Ectodermal cell (in vitro differentiated cells): ENCODE data around the gene ILKAP. TPM values are rescaled to one million over a fixed set of nuclear protein-coding genes. Genes with fewer than 3 reads are reported as not detected.

Source experiments
- H3K27ac ChIP-seq: 2 replicates; pipeline ENCODE4 v1.7.0; 2013; ENCODE audit warnings: mild to moderate bottlenecking, low read depth, low read length; ENCODE audit not compliant: insufficient read depth, poor library complexity, severe bottlenecking
- H3K27me3 ChIP-seq: 2 replicates; pipeline ENCODE4 v1.7.0; 2013; ENCODE audit warnings: mild to moderate bottlenecking, low read length; ENCODE audit not compliant: insufficient read depth, control insufficient read depth, poor library complexity, severe bottlenecking
- H3K36me3 ChIP-seq: one replicate; pipeline ENCODE4 v1.7.0; 2013; ENCODE audit warnings: low read length; ENCODE audit not compliant: control insufficient read depth, insufficient read depth
- H3K4me1 ChIP-seq: one replicate; pipeline ENCODE4 v1.7.0; 2013; ENCODE audit warnings: low read length; ENCODE audit not compliant: control insufficient read depth, insufficient read depth
- H3K4me3 ChIP-seq: 2 replicates; pipeline ENCODE4 v1.7.0; 2013; ENCODE audit warnings: low read depth, low read length, control low read depth; ENCODE audit not compliant: insufficient read depth
- H3K9me3 ChIP-seq: 2 replicates; pipeline ENCODE4 v1.7.0; 2013; ENCODE audit warnings: mild to moderate bottlenecking, low read length, moderate library complexity; ENCODE audit not compliant: control insufficient read depth
- WGBS, 2 experiments: methylation state at CpG; one replicate each; pipeline ENCODE4 v1.1.7; 2013; ENCODE audit warnings: missing lambda C conversion rate in 2 of 2; 5-methylcytosine and 5-hydroxymethylcytosine counted together
- polyA plus RNA-seq, 4 experiments: library from polyadenylated mRNA; stranded (reverse); fragments of 50-300 nt; gene quantifications; one replicate each; pipeline ENCODE4 v1.2.3, GENCODE V29; 2013

ILKAP gene, protein sequence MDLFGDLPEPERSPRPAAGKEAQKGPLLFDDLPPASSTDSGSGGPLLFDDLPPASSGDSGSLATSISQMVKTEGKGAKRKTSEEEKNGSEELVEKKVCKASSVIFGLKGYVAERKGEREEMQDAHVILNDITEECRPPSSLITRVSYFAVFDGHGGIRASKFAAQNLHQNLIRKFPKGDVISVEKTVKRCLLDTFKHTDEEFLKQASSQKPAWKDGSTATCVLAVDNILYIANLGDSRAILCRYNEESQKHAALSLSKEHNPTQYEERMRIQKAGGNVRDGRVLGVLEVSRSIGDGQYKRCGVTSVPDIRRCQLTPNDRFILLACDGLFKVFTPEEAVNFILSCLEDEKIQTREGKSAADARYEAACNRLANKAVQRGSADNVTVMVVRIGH
- 44.0 TPM for polyA plus RNA-seq (2013, experiment 1 of 4)
- 38.8 TPM for polyA plus RNA-seq (2013, experiment 2 of 4)
- polyA plus RNA-seq (2013, experiment 3 of 4), result 30.4 TPM
- polyA plus RNA-seq (2013, experiment 4 of 4), result 34.2 TPM

DNA sequence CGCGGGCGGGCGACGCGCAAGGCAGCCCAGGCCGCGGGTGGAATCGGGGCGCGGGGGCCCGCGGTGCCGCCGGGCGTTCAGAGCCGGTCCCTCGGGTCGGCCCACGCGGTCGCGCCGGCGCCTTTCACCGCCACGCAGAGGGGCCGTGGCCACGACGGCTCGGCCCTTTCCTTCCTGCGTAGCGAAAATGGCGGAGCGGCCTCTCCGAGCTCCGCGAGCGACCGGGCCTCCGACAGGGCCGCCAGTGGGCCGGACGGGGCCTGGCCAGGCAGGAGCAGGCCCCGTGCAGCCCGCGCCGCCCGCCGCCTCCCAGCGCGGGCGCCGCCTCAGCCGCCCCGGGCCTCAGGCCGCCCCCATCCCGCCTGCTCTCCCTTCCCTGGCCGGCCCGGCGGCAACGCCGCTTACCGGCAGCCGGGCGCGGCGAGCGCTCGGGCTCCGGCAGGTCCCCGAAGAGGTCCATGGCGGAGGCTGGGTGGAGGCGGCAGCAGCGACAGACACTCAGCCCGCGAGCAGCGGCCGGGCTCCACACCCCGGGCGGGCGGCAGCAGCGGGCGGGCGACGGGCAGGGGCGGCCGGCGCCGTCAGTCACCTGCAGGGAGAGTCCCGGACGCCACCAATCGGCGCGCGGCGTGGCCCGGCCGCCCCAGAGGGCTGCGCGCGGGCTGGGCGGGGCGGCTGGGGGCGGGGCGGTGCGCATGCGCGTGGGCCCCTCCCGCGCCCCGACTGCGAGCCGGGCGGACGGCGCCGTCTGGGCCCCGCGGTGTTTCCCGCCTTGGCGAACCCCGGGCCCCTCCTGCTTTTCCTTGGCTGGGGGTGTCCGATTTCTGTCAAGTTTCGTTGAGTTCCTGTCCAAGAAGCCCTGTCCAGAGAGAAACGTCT lies at the start of gene ILKAP:
Gene ILKAP (minus strand): TSS at position 602 of the 879 bp plus-strand sequence. CDS start 142 bp downstream, at position 460.
- Histone ChIP-seq H3K27ac (no peak within 1 kb of the TSS), H3K4me1 (peaks cover 7% of the 10 kb centered on the region), H3K4me3 (peak within 1 kb of the TSS; percentile 72), H3K9me3 (no peaks in the 10 kb centered on the region), H3K36me3 (no peaks in the 10 kb centered on the region), H3K27me3 (peaks cover 6% of the 10 kb centered on the region)
- 0% methylated on average over 126 of the region's 126 CpGs for WGBS, 2 experiments

DNA sequence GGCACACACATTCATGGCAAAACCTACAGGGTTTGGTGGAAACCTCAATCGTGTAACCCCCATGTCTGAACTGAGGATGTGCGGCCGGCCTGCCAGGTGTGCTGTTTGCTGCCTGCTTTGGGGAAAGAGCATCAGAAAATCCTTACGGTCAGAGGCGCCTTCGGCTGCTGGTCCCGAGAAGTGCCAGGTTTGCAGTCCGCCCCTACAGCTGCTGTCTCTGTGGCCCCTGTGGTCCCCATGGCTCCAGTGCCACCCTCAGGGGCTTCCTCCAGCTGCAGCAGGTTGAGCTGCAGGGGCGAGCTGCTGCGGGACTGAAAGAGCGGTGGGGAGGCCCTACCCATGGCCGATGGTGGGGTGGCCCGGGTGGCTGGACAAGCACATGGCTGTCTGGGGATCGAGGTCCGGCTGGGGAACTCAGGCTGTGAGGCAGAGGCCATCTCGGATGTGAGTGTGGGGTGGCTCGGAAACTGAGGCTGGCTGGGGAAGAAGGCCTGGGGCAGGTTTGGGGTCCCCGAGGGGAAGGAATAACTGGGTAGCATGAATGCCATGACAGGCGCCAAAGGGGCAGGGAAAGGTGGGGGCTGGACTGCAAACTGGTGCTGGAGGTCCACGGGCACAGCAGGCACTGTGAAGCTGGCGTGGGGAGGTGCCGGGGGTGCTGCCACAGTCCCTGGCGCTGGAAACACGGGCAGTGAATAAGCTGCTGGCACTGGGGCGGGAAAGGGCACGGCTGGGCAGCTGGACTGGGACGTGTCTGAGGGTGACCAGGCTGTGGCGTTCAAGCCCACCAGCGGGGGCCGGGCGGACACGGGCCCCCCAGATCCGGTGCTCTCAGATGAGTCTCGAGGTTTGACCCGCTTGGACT lies 49.5 kb upstream of the ILKAP start:
- Histone ChIP-seq H3K27ac (no peak overlapping the region), H3K36me3 (peaks cover under 1% of the 10 kb centered on the region), H3K4me1 (no peaks in the 10 kb centered on the region), H3K9me3 (no peaks in the 10 kb centered on the region), H3K4me3 (no peak overlapping the region), H3K27me3 (no peaks in the 10 kb centered on the region)
- 94 to 96% methylated on average over 35 of the region's 35 CpGs for WGBS, 2 experiments

DNA sequence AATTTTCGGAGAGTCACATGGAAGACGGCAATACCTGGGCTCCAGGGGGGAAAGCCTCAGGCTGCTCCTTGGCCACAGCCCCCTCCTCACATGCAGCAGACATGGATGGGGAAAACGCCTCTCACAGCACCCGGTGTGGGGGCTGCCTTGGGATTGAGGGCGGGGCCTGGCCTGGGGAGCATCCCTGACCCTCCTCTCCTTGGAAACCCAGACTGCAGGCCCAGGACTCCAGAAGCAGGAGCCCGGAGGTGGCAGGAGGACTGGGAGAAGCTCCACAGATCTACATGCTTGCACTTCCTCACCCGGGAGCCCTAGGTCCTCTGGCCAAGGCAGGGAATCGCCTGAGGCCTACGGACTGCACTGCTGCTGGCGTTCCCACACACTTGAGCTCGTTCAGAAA lies 48.5 kb upstream of the ILKAP start:
- Histone ChIP-seq H3K36me3 (no peaks in the 10 kb centered on the region), H3K4me1 (no peaks in the 10 kb centered on the region), H3K4me3 (no peak overlapping the region), H3K9me3 (no peaks in the 10 kb centered on the region), H3K27ac (no peak overlapping the region), H3K27me3 (no peaks in the 10 kb centered on the region)
- WGBS, 2 experiments, result 92 to 94% methylated on average over 11 of the region's 11 CpGs

DNA sequence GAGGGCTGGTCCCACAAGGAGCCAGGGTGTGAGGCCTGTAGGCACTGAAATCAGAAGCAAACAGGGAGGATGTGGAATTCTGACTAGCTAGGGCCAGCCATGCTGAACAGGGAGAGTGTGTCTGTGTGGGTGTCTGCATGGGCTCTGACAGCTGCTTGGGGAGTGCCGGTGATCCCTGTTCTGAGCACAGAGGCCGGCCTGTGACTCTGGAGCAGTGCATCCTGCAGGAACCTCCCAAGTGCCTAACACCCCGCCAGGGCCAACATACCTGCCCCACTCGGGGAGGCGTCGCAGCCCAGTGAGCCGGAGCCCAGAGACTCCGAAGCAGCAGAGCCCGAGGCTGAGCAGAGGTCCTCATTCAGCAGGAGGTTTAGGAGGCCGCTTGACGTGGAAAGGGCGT lies 47.8 kb upstream of the ILKAP start:
- Histone ChIP-seq H3K4me3 (no peak overlapping the region), H3K4me1 (no peaks in the 10 kb centered on the region), H3K27me3 (no peaks in the 10 kb centered on the region), H3K27ac (no peak overlapping the region), H3K9me3 (no peaks in the 10 kb centered on the region), H3K36me3 (no peaks in the 10 kb centered on the region)
- WGBS, 2 experiments, result 96% methylated on average over 12 of the region's 12 CpGs

DNA sequence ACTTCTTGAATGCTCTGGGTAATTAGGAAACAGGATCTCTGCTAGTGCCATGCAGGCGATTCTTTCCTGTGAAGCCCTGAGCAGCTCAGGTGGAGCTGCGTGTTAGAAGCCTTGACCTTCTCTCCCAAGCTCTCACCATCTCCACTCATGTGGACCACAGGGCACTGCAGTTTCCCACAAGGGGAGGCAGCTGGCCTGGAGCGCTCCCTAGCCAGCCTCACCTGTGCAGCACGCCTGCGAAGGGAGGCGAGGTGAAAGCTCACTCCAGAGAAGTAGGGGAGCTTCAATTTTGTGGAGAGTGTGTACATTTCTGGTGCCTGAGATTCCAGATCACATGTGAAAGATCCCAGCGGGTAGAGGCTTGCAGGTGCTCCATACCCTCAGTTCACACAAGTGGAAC lies 47.4 kb upstream of the ILKAP start:
- no peaks in the 10 kb centered on the region for H3K36me3 ChIP-seq
- H3K27ac ChIP-seq, result no peak overlapping the region
- H3K4me1 ChIP-seq, result no peaks in the 10 kb centered on the region
- no peak overlapping the region for H3K4me3 ChIP-seq
- WGBS, 2 experiments, result 94 to 95% methylated on average over 7 of the region's 7 CpGs
- H3K9me3 ChIP-seq, result no peaks in the 10 kb centered on the region
- no peaks in the 10 kb centered on the region for H3K27me3 ChIP-seq

DNA sequence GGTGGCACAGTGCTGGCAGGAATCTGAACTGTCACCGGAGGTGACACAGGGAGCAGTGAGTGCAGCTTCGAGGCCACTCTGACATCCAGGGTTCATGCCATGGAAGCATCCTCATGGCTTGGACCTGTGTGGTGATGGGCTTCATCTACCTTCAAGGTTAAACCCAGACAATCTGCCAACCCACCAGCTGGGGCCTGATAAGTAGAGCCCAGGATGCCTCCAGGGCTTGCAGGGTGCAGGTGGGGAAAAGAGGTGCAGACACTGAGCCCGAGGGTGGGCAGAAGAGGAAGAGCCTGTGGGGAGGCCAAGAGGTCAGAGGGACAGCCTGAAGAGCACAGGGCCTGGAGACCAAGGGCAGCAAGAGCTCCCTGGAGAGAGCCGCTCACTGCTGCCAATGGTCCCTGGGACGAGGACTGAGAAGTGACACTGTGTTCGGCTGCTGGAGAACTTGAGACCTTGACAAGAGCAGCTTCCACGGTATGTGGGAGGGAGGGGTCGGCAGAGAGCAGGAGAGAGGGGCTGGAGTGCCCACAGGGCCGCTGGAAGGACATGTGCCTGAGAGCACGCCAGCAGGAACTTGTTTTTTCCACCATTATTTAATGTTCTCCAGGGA lies 44.5 kb upstream of the ILKAP start:
- Histone ChIP-seq H3K36me3 (no peaks in the 10 kb centered on the region), H3K27me3 (no peaks in the 10 kb centered on the region), H3K4me3 (no peak overlapping the region), H3K9me3 (no peaks in the 10 kb centered on the region), H3K4me1 (peaks cover under 1% of the 10 kb centered on the region), H3K27ac (no peak overlapping the region)
- 90 to 93% methylated on average over 10 of the region's 10 CpGs for WGBS, 2 experiments

DNA sequence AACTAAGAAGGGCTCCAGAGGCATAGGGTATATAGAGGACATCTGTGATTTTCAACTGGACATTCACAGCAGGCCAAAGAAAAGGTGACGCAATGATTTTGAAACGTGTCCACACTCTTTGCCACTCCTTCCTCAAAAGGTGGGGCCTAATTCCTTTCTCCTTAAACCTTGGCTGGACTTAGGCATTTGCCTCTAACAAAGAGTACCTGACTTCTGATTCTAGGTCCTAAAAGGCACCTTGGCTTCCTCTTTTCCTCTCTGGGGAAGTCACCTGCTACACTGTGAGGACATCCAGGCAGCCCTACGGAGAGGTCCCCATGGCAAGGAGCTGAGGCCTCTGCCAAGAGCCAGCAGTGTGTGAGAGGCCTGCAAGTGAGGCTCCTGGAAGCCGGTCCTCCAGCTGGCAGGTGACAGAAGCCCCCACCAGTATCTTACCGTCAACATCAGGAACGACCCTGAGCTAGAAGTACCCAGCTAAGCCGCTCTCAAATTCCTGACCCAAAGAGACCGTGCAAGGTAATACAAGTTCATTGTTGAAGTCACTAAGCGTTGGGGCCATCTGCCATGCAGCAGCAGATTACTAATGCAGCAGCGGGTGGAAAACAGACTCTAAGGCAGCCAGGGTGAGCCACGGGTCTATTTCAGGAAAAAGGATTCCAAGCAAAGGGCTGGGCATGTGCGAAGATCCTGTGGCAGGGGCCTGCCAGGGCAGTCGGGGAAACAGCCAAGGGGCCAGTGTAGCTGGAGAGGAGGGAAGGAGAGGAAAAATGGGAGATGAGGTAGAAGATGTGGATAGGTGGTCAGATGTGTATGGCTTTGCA lies 43.7 kb upstream of the ILKAP start:
- Histone ChIP-seq H3K4me1 (peaks cover 3% of the 10 kb centered on the region), H3K36me3 (no peaks in the 10 kb centered on the region), H3K9me3 (no peaks in the 10 kb centered on the region), H3K27me3 (peaks cover 2% of the 10 kb centered on the region), H3K4me3 (no peak overlapping the region), H3K27ac (no peak overlapping the region)
- 94 to 96% methylated on average over 13 of the region's 13 CpGs for WGBS, 2 experiments

DNA sequence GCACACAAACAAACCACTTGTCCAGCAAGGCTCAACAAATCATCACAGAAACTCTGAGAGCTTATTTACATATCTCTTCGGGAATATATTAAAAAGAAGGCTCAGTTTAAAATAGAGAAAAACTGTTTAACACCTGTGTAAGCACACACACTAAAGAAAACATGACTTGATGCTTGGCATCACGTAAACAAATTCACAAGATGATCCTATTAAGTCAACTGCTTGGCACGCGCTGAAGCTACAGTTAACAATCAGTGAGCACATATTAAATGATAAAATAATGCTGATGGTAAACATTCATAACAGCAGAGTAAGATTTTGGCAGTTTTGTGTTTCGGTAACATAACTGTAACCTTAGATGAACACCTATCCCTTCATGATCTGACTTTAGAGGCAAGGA lies 40.7 kb upstream of the ILKAP start:
- Histone ChIP-seq H3K9me3 (no peaks in the 10 kb centered on the region), H3K4me1 (peaks cover 3% of the 10 kb centered on the region), H3K4me3 (no peak overlapping the region), H3K36me3 (no peaks in the 10 kb centered on the region), H3K27me3 (peaks cover 29% of the 10 kb centered on the region), H3K27ac (no peak overlapping the region)
- whole genome bisulfite sequencing, 2 experiments, result 85 to 100% methylated on average over 4 to 5 of the region's 5 CpGs
